ENCODE measurements around the gene L1TD1.
A peak's percentile ranks its signal among the peaks of the same experiment; 100 is the strongest.

L1TD1 gene

DNA sequence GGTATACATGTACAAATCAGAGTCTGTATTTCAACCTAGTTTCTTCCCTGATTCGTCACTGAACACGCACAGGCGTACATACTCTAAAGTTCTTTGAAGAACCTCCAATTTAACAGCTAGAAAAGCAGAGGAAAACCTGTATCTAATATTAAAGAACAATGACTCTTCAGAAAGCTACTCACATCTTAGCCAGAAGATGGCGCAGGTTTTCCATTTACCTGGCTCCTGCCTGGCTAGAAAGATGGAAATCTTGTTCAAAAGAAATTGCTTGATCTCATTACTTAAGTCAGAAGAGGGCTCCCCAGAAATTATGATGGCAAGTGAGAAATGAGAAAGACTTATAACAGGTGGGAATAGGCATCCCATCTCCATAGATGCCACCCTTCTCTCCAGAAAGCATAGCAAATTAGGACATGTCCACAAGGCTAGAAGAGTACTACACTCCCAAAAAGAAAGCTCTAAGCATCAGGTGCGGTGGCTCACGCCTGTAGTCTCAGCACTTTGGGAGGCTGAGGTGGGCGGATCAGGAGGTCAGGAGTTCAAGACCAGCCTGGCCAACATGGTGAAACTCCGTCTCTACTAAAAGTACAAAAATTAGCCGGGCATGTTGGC, 19.0 kb upstream of the L1TD1 start:
- no peaks in the 10 kb centered on the region for H3K9me2 ChIP-seq (ENCODE audit: low read depth, low read length)
- H3K4me2 ChIP-seq (ENCODE audit: low read length), result no peak overlapping the region
- H3K36me3 ChIP-seq (ENCODE audit: insufficient read depth, low read length), result no peaks in the 10 kb centered on the region
- H3K79me2 ChIP-seq (ENCODE audit: insufficient read depth, low read length), result no peaks in the 10 kb centered on the region
- H3K27me3 ChIP-seq (ENCODE audit: insufficient read depth, low read length), result no peaks in the 10 kb centered on the region
- TF ChIP-seq EZH2 (IDR thresholded peaks at IDR 0.05; ENCODE audit: borderline replicate concordance, low read length), result no peak
- TF ChIP-seq, protein P1, sequence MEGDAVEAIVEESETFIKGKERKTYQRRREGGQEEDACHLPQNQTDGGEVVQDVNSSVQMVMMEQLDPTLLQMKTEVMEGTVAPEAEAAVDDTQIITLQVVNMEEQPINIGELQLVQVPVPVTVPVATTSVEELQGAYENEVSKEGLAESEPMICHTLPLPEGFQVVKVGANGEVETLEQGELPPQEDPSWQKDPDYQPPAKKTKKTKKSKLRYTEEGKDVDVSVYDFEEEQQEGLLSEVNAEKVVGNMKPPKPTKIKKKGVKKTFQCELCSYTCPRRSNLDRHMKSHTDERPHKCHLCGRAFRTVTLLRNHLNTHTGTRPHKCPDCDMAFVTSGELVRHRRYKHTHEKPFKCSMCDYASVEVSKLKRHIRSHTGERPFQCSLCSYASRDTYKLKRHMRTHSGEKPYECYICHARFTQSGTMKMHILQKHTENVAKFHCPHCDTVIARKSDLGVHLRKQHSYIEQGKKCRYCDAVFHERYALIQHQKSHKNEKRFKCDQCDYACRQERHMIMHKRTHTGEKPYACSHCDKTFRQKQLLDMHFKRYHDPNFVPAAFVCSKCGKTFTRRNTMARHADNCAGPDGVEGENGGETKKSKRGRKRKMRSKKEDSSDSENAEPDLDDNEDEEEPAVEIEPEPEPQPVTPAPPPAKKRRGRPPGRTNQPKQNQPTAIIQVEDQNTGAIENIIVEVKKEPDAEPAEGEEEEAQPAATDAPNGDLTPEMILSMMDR (IDR thresholded peaks at IDR 0.05; ENCODE audit: low read length), result peak; percentile 80
- no peaks in the 10 kb centered on the region for H3F3A ChIP-seq (ENCODE audit: insufficient read depth, low read length)
- H3K27ac ChIP-seq (ENCODE audit: low read depth, low read length, poor library complexity, severe bottlenecking), result no peak overlapping the region
- H4K20me1 ChIP-seq (ENCODE audit: insufficient read depth, low read length), result no peaks in the 10 kb centered on the region
- no peak overlapping the region for H3K9ac ChIP-seq (ENCODE audit: low read length)
- no peak overlapping the region for H3K4me3 ChIP-seq (ENCODE audit: low read depth, low read length, poor library complexity, severe bottlenecking)
- H3K9me3 ChIP-seq (ENCODE audit: low read length), result no peaks in the 10 kb centered on the region
- H3K4me1 ChIP-seq (ENCODE audit: insufficient read depth, low read length, severe bottlenecking), result no peaks in the 10 kb centered on the region
- no peak overlapping the region for H2AFZ ChIP-seq (ENCODE audit: low read length)

DNA sequence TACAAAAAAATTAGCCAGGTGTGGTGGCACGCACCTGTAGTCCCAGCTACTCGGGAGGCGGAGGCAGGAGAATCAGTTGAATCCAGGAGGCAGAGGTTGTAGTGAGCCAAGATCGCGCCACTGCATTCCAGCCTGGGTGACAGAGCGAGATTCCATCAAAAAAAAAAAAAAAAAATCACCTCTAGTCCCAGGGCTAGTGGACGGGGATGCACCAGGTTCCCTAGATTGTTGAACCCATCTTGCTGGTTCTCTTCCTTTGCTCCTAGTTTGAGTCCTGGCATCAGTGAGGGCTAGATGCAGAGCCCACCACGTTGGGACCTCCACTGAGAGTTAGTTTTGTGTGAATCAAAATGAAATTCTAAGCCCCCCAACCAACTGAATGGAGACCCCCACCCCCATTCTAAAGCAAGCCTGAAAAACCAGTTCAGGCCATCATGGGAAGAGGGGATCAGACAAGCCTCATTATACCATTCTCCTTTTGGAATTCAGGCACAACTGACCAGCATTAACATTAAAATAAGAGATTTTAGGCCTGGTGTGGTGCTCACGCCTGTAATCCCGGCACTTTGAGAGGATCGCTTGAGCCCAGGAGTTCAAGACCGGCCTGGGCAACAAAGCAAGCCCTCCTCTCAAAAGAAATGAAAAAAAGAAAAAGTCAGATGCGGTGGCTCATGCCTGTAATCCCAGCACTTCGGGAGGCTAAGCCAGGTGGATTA, 17.9 kb upstream of the L1TD1 start:
- no peaks in the 10 kb centered on the region for H3K9me2 ChIP-seq (ENCODE audit: low read depth, low read length)
- H3K9me3 ChIP-seq (ENCODE audit: low read length), result no peaks in the 10 kb centered on the region
- H3K79me2 ChIP-seq (ENCODE audit: insufficient read depth, low read length), result no peaks in the 10 kb centered on the region
- no peak overlapping the region for H3K4me2 ChIP-seq (ENCODE audit: low read length)
- no peak overlapping the region for H3K4me3 ChIP-seq (ENCODE audit: low read depth, low read length, poor library complexity, severe bottlenecking)
- H4K20me1 ChIP-seq (ENCODE audit: insufficient read depth, low read length), result no peaks in the 10 kb centered on the region
- H2AFZ ChIP-seq (ENCODE audit: low read length), result no peak overlapping the region
- H3K9ac ChIP-seq (ENCODE audit: low read length), result no peak overlapping the region
- no peak overlapping the region for H3K27ac ChIP-seq (ENCODE audit: low read depth, low read length, poor library complexity, severe bottlenecking)
- no peaks in the 10 kb centered on the region for H3F3A ChIP-seq (ENCODE audit: insufficient read depth, low read length)
- TF ChIP-seq, protein P1 (IDR thresholded peaks at IDR 0.05; ENCODE audit: low read length), result no peak
- no peak for TF ChIP-seq EZH2 (IDR thresholded peaks at IDR 0.05; ENCODE audit: borderline replicate concordance, low read length)
- H3K27me3 ChIP-seq (ENCODE audit: insufficient read depth, low read length), result no peaks in the 10 kb centered on the region
- H3K36me3 ChIP-seq (ENCODE audit: insufficient read depth, low read length), result no peaks in the 10 kb centered on the region
- no peaks in the 10 kb centered on the region for H3K4me1 ChIP-seq (ENCODE audit: insufficient read depth, low read length, severe bottlenecking)

DNA sequence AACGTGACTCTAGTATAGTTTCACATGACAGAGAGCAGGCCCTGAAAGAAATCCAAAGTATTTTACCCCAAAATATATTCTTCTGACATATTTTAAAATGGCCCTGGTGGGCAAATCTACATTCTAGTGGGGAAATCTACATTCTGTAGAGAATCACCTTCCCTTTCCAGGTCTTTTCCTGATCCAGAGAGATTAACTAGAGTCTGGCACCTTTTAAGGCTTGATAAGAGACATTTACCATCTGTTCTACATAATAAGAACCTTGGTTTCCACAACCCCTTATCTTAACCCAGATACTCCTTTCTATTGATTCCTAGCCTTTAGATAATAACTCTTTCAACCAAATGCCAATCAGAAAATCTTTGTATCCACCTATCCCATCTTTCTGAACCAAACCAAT, 17.0 kb upstream of the L1TD1 start:
- Histone ChIP-seq H3K27ac (ENCODE audit: low read depth, low read length, poor library complexity, severe bottlenecking) (no peak overlapping the region), H3K36me3 (ENCODE audit: insufficient read depth, low read length) (no peaks in the 10 kb centered on the region), H3K27me3 (ENCODE audit: insufficient read depth, low read length) (no peaks in the 10 kb centered on the region), H4K20me1 (ENCODE audit: insufficient read depth, low read length) (no peaks in the 10 kb centered on the region), H3K9me2 (ENCODE audit: low read depth, low read length) (no peaks in the 10 kb centered on the region), H3K4me1 (ENCODE audit: insufficient read depth, low read length, severe bottlenecking) (no peaks in the 10 kb centered on the region), H3K9me3 (ENCODE audit: low read length) (no peaks in the 10 kb centered on the region), H3K4me2 (ENCODE audit: low read length) (no peak overlapping the region), H3K4me3 (ENCODE audit: low read depth, low read length, poor library complexity, severe bottlenecking) (no peak overlapping the region), H3F3A (ENCODE audit: insufficient read depth, low read length) (no peaks in the 10 kb centered on the region), H3K9ac (ENCODE audit: low read length) (no peak overlapping the region), H3K79me2 (ENCODE audit: insufficient read depth, low read length) (no peaks in the 10 kb centered on the region), H2AFZ (ENCODE audit: low read length) (no peak overlapping the region)
- no peak for TF ChIP-seq EZH2 (IDR thresholded peaks at IDR 0.05; ENCODE audit: borderline replicate concordance, low read length)
- TF ChIP-seq, protein P1 (IDR thresholded peaks at IDR 0.05; ENCODE audit: low read length), result no peak

All from OCI-LY1 (cell line).